H1 (cell line): ENCODE results near the gene ZNF560.

Source experiments
- CEBPB ChIP-seq: IDR thresholded peaks from 2 replicates; pipeline ENCODE4 v1.6.1; 2012; ENCODE audit warnings: low read depth, low read length
- CHD2 ChIP-seq: IDR thresholded peaks from 2 replicates; pipeline ENCODE4 v1.6.1; 2012; ENCODE audit warnings: low read length, improper control_type of control experiment
- EZH2 ChIP-seq: fragments of 200-600 bp; sonication (generic); IDR thresholded peaks from 2 replicates; pipeline ENCODE4 v1.7.1; 2012; ENCODE audit warnings: low read depth, mild to moderate bottlenecking, moderate library complexity, low read length, inconsistent platforms; ENCODE audit not compliant: severe bottlenecking
- GABPA ChIP-seq: IDR thresholded peaks from 2 replicates; pipeline ENCODE4 v1.6.1; 2011; ENCODE audit warnings: mild to moderate bottlenecking, low read length, moderate library complexity, borderline replicate concordance; ENCODE audit not compliant: insufficient read depth
- SIRT6 ChIP-seq: IDR thresholded peaks from one replicate; pipeline ENCODE4 v1.7.1; 2012; ENCODE audit warnings: low read length, inconsistent platforms
- TBP ChIP-seq: IDR thresholded peaks from 2 replicates; pipeline ENCODE4 v1.6.1; 2011; ENCODE audit warnings: low read depth, low read length, improper control_type of control experiment
- TF ChIP-seq, protein P1 (sequence below), 3 experiments: IDR thresholded peaks; 1 replicate in 2 of 3; 2 replicates in 1 of 3; pipeline versions ENCODE4 v1.5.1 to v1.6.1; 2011; ENCODE audit warnings: low read length in 3 of 3, mild to moderate bottlenecking in 3 of 3, inconsistent platforms in 2 of 3, low read depth in 1 of 3, moderate library complexity in 1 of 3; ENCODE audit not compliant: insufficient read depth in 1 of 3; ENCODE audit errors: control extremely low read depth in 1 of 3
- TF ChIP-seq, protein P2 (sequence below): IDR thresholded peaks from 2 replicates; pipeline ENCODE4 v1.6.1; 2012; ENCODE audit warnings: inconsistent platforms

DNA sequence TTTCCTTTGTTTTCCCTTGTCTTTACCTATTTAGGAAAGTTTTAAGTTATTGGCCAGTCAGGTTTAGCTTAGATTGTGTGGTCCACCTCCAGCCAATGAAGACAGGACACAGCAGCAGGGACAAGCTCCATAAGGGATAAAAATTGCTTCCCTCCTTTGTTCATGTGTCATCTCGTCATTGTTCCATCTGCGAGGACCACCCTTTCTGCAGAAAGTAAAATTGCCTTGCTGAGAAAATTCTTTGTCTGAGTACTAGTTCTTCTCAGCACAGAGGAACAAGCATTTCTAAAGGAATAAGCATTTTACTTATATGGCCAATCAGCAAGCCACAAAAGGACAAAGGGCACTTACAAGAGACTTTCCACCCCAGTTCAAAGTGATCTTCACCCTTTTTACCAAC is 11.4 kb downstream of the ZNF560 start:
- TF ChIP-seq, protein P1, sequence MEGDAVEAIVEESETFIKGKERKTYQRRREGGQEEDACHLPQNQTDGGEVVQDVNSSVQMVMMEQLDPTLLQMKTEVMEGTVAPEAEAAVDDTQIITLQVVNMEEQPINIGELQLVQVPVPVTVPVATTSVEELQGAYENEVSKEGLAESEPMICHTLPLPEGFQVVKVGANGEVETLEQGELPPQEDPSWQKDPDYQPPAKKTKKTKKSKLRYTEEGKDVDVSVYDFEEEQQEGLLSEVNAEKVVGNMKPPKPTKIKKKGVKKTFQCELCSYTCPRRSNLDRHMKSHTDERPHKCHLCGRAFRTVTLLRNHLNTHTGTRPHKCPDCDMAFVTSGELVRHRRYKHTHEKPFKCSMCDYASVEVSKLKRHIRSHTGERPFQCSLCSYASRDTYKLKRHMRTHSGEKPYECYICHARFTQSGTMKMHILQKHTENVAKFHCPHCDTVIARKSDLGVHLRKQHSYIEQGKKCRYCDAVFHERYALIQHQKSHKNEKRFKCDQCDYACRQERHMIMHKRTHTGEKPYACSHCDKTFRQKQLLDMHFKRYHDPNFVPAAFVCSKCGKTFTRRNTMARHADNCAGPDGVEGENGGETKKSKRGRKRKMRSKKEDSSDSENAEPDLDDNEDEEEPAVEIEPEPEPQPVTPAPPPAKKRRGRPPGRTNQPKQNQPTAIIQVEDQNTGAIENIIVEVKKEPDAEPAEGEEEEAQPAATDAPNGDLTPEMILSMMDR (IDR thresholded peaks at IDR 0.05; ENCODE audit: control extremely low read depth in 1 of 3, insufficient read depth in 1 of 3, low read depth in 1 of 3, low read length in 3 of 3), result no peak
- TF ChIP-seq SIRT6 (no peak), TBP (no peak), GABPA (no peak), CHD2 (no peak), CEBPB (no peak), EZH2 (no peak)
- TF ChIP-seq, protein P2, sequence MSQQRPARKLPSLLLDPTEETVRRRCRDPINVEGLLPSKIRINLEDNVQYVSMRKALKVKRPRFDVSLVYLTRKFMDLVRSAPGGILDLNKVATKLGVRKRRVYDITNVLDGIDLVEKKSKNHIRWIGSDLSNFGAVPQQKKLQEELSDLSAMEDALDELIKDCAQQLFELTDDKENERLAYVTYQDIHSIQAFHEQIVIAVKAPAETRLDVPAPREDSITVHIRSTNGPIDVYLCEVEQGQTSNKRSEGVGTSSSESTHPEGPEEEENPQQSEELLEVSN, result no peak
